Stimulated activated CD4-positive, alpha-beta T cell treated with anti-CD3 and anti-CD28 coated beads, Interleukin-1b, Interleukin-23, amount 100 ng/mL, for 48 hours (primary cell): Measurements from ENCODE around the gene PIAS4.

Experiments used
- DNase-seq: peaks from one replicate; pipeline ENCODE4 v3.0.0-alpha.2; 2020

The PIAS4 gene

GRCh38 chr19:3977242-3978143 is 30.0 kb upstream of the PIAS4 start:
- no peak for DNase-seq

- no peak for DNase-seq
Observed at GRCh38 chr19:3978145-3978544, 29.4 kb upstream of the PIAS4 start.

- no peak for DNase-seq
Observed at GRCh38 chr19:3979289-3979673, 28.3 kb upstream of the PIAS4 start.

GRCh38 chr19:3979674-3980352 is 27.7 kb upstream of the PIAS4 start:
- DNase-seq = no peak

GRCh38 chr19:3980353-3981251 is 26.9 kb upstream of the PIAS4 start:
- no peak for DNase-seq

GRCh38 chr19:3981373-3981735 is 26.2 kb upstream of the PIAS4 start:
- DNase-seq = no peak

- no peak for DNase-seq
Observed at GRCh38 chr19:3981736-3982681, 25.5 kb upstream of the PIAS4 start.

- DNase-seq = no peak
Observed at GRCh38 chr19:3982701-3983541, 24.6 kb upstream of the PIAS4 start.

- no peak for DNase-seq
Observed at GRCh38 chr19:3983542-3983914, 24.0 kb upstream of the PIAS4 start.

GRCh38 chr19:3983936-3984583 is 23.5 kb upstream of the PIAS4 start:
- DNase-seq = no peak

GRCh38 chr19:3984584-3984907 is 23.0 kb upstream of the PIAS4 start:
- no peak for DNase-seq

GRCh38 chr19:3984908-3985642 is 22.5 kb upstream of the PIAS4 start, which contains the start of gene EEF2:
Gene EEF2, minus strand, starts transcription at chr19:3985463. Its CDS starts 83 bp downstream, at chr19:3985380.
- DNase-seq = peak; percentile 89

- no peak for DNase-seq
Observed at GRCh38 chr19:3985643-3986259, 21.8 kb upstream of the PIAS4 start.

GRCh38 chr19:3986260-3987041 is 21.1 kb upstream of the PIAS4 start:
- DNase-seq = no peak

GRCh38 chr19:3987619-3988371 is 19.7 kb upstream of the PIAS4 start:
- DNase-seq = peak; percentile 89

GRCh38 chr19:3990815-3991117 is 16.8 kb upstream of the PIAS4 start:
- DNase-seq = no peak

GRCh38 chr19:3995607-3996006 is 11.9 kb upstream of the PIAS4 start:
- no peak for DNase-seq
